ENCODE measurements around the gene SLC6A6. TPM values are rescaled to one million over a fixed set of nuclear protein-coding genes. Genes with fewer than 3 reads are reported as not detected.

Gene SLC6A6
- total RNA-seq, 2 experiments from 2014 or later = 27.8 to 31.2 TPM

GRCh38 chr3:14377044-14377837, 25.2 kb upstream of the SLC6A6 start:
- Histone ChIP-seq H3K4me3 (ENCODE audit: low read length) (no peak overlapping the region), H3K27me3 (ENCODE audit: control insufficient read depth in 1 of 2, insufficient read depth in 2 of 2, low read length in 2 of 2) (no peaks in the 10 kb centered on the region), H3K9me3 (ENCODE audit: control insufficient read depth in 1 of 2, insufficient read depth in 1 of 2, low read length in 2 of 2) (peaks cover 0 to 9% of the 10 kb centered on the region in 2 experiments), H3K4me1 (ENCODE audit: insufficient read depth, low read length) (peaks cover 23% of the 10 kb centered on the region), H3K27ac (ENCODE audit: low read depth in 1 of 2, low read length in 2 of 2) (no peak overlapping the region), H3K36me3 (ENCODE audit: insufficient read depth, low read length) (no peaks in the 10 kb centered on the region)
- Mint-ChIP-seq H3K27ac (peak overlapping the region; percentile 24), H3K4me3 (no peak overlapping the region), H3K27me3 (no peaks in the 10 kb centered on the region), H3K36me3 (ENCODE audit: low read depth) (no peaks in the 10 kb centered on the region), H3K4me1 (ENCODE audit: low read depth) (peaks cover 17% of the 10 kb centered on the region), H3K9me3 (no peaks in the 10 kb centered on the region)
- CTCF ChIA-PET = no interaction called here
- POLR2A ChIA-PET = interaction anchor here (1.4 to 1.6 kb wide), 2 partner anchors 25 to 274 kb away, joined by 4 to 9 read pairs; partner anchors contain the start of genes CCDC174 and SLC6A6
- DNase-seq (no peak), ATAC-seq (ENCODE audit: poor library complexity) (no peak)
- intact Hi-C loops (cut with DNase I, micrococcal nuclease) = no loop called here
- TF ChIP-seq CTCF (IDR thresholded peaks at IDR 0.05) = no peak

GRCh38 chr3:14377838-14378169, 24.6 kb upstream of the SLC6A6 start:
- ChIA-PET CTCF (no interaction called here), POLR2A (interaction anchor here (1.4 to 1.6 kb wide), 2 partner anchors 24 to 274 kb away, joined by 4 to 9 read pairs; partner anchors contain the start of genes CCDC174 and SLC6A6)
- H3K4me3 Mint-ChIP-seq = no peak overlapping the region
- TF ChIP-seq CTCF (IDR thresholded peaks at IDR 0.05) = no peak
- no peaks in the 10 kb centered on the region for H3K9me3 Mint-ChIP-seq
- ATAC-seq (ENCODE audit: poor library complexity) = peak; percentile 59
- Histone ChIP-seq H3K27ac (ENCODE audit: low read depth in 1 of 2, low read length in 2 of 2) (no peak overlapping the region), H3K36me3 (ENCODE audit: insufficient read depth, low read length) (no peaks in the 10 kb centered on the region), H3K4me1 (ENCODE audit: insufficient read depth, low read length) (peaks cover 23% of the 10 kb centered on the region), H3K27me3 (ENCODE audit: control insufficient read depth in 1 of 2, insufficient read depth in 2 of 2, low read length in 2 of 2) (no peaks in the 10 kb centered on the region), H3K9me3 (ENCODE audit: control insufficient read depth in 1 of 2, insufficient read depth in 1 of 2, low read length in 2 of 2) (peaks cover 0 to 9% of the 10 kb centered on the region in 2 experiments), H3K4me3 (ENCODE audit: low read length) (no peak overlapping the region)
- intact Hi-C loops (cut with DNase I, micrococcal nuclease) = no loop called here
- peaks cover 17% of the 10 kb centered on the region for H3K4me1 Mint-ChIP-seq (ENCODE audit: low read depth)
- peak overlapping the region; percentile 24 for H3K27ac Mint-ChIP-seq
- no peaks in the 10 kb centered on the region for H3K27me3 Mint-ChIP-seq
- H3K36me3 Mint-ChIP-seq (ENCODE audit: low read depth) = no peaks in the 10 kb centered on the region
- DNase-seq = peak in 7 of 14 experiments; percentile 5 to 74 (median 38)

- Mint-ChIP-seq H3K9me3 (no peaks in the 10 kb centered on the region), H3K27ac (no peak overlapping the region), H3K4me1 (ENCODE audit: low read depth) (peaks cover 17% of the 10 kb centered on the region), H3K27me3 (no peaks in the 10 kb centered on the region), H3K36me3 (ENCODE audit: low read depth) (no peaks in the 10 kb centered on the region), H3K4me3 (no peak overlapping the region)
- ChIA-PET POLR2A (interaction anchor here (1.4 to 1.6 kb wide), 2 partner anchors 24 to 273 kb away, joined by 4 to 9 read pairs; partner anchors contain the start of genes CCDC174 and SLC6A6), CTCF (no interaction called here)
- Histone ChIP-seq H3K27me3 (ENCODE audit: control insufficient read depth in 1 of 2, insufficient read depth in 2 of 2, low read length in 2 of 2) (no peaks in the 10 kb centered on the region), H3K4me3 (ENCODE audit: low read length) (no peak overlapping the region), H3K4me1 (ENCODE audit: insufficient read depth, low read length) (peaks cover 23% of the 10 kb centered on the region), H3K9me3 (ENCODE audit: control insufficient read depth in 1 of 2, insufficient read depth in 1 of 2, low read length in 2 of 2) (peaks cover 0 to 9% of the 10 kb centered on the region in 2 experiments), H3K36me3 (ENCODE audit: insufficient read depth, low read length) (no peaks in the 10 kb centered on the region), H3K27ac (ENCODE audit: low read depth in 1 of 2, low read length in 2 of 2) (no peak overlapping the region)
- TF ChIP-seq CTCF (IDR thresholded peaks at IDR 0.05) = no peak
- intact Hi-C loops (cut with DNase I, micrococcal nuclease) = no loop called here
- DNase-seq (peak in 1 of 14 experiments; percentile 39), ATAC-seq (ENCODE audit: poor library complexity) (no peak)
Observed at GRCh38 chr3:14378415-14378814, 24.0 kb upstream of the SLC6A6 start.

Data from CD4-positive, alpha-beta T cell (primary cell).